Left colon (tissue), 2 donors: ENCODE data around the gene KLK12. TPM values are rescaled to one million over a fixed set of nuclear protein-coding genes. Genes with fewer than 3 reads are reported as not detected.

Source experiments
- ATAC-seq: fragments of 200-7000 bp; cut with Tn5 transposase; one replicate; pipeline ENCODE4 v1.9.1; 2020; ENCODE audit warnings: mild to moderate bottlenecking, moderate library complexity
- DNase-seq, 2 donors: peaks; one replicate each; pipeline ENCODE4 v3.0.0-alpha.2; 2020
- intact Hi-C, 2 donors: fragments of 100-400 bp; cut with DNase I in 1 of 2; cut with micrococcal nuclease in 1 of 2; formaldehyde crosslinking; loops; one replicate each; pipeline versions ENCODE4 v1.11.2 to v1.14.0; 2022; cut with DNase I, micrococcal nuclease
- total RNA-seq, 2 donors: library from RNA; stranded (reverse); fragmentation: NEBNext Ultra II Directional; extraction: Animal tissue kit (Norgen Biotek cat#: 25700); gene quantifications; one replicate each; pipeline ENCODE4 v1.2.1, GENCODE V29; 2021
- donor health status: DM: no; HTN: no; CAD: no.
- donor health status: DM: yes; HTN: yes; CAD: no.

KLK12 gene
- total RNA-seq, 2 donors from 2014 or later = 0.73 to 0.81 TPM

GRCh38 chr19:51020988-51021651 is 13.7 kb downstream of the KLK12 start:
- intact Hi-C loops = no loop called here
- DNase-seq (no peak), ATAC-seq (peak; percentile 53)

- no peak for ATAC-seq
- intact Hi-C loops = no loop called here
Measured at GRCh38 chr19:51019544-51019925, 15.3 kb downstream of the KLK12 start, which contains the start of gene KLK10. Gene KLK10, minus strand, starts transcription at chr19:51019709. Its CDS starts 579 bp downstream, at chr19:51019130.

GRCh38 chr19:51018745-51019543 is 15.9 kb downstream of the KLK12 start:
- ATAC-seq (no peak), DNase-seq (no peak)
- intact Hi-C loops = no loop called here

More at GRCh38 chr19:51019544-51019925, 15.3 kb downstream of the KLK12 start, which contains the start of gene KLK10:
- DNase-seq = no peak

- intact Hi-C loops = no loop called here
- ATAC-seq (peak; percentile 71), DNase-seq (peak in 1 of 2 donors; percentile 56)
Measured at GRCh38 chr19:51016798-51017683, 17.8 kb downstream of the KLK12 start.

GRCh38 chr19:51015691-51016267 is 19.0 kb downstream of the KLK12 start:
- intact Hi-C loops = no loop called here
- ATAC-seq = no peak
- DNase-seq = no peak

GRCh38 chr19:51014242-51014641 is 20.6 kb downstream of the KLK12 start:
- intact Hi-C loops = no loop called here

GRCh38 chr19:51012661-51013190 is 22.1 kb downstream of the KLK12 start:
- ATAC-seq (no peak), DNase-seq (no peak)
- intact Hi-C loops = no loop called here

More at GRCh38 chr19:51014242-51014641, 20.6 kb downstream of the KLK12 start:
- ATAC-seq (no peak), DNase-seq (no peak)

- ATAC-seq = no peak
- intact Hi-C loops = no loop called here
- no peak for DNase-seq
Measured at GRCh38 chr19:51010066-51010795, 24.6 kb downstream of the KLK12 start.

- intact Hi-C loops = no loop called here
- ATAC-seq = no peak
- no peak for DNase-seq
Measured at GRCh38 chr19:51009061-51009891, 25.5 kb downstream of the KLK12 start.

GRCh38 chr19:51007488-51007887 is 27.3 kb downstream of the KLK12 start:
- no peak for DNase-seq
- no peak for ATAC-seq
- intact Hi-C loops = no loop called here

GRCh38 chr19:51006406-51006805 is 28.4 kb downstream of the KLK12 start:
- DNase-seq (no peak), ATAC-seq (no peak)
- intact Hi-C loops = no loop called here

- no peak for DNase-seq
- intact Hi-C loops = no loop called here
- no peak for ATAC-seq
Measured at GRCh38 chr19:51005248-51005647, 29.6 kb downstream of the KLK12 start.

- intact Hi-C loops = no loop called here
- ATAC-seq = no peak
- no peak for DNase-seq
Measured at GRCh38 chr19:51003316-51003715, 31.5 kb downstream of the KLK12 start.

- intact Hi-C loops = no loop called here
- DNase-seq = peak in 1 of 2 donors; percentile 24
- no peak for ATAC-seq
Measured at GRCh38 chr19:51002542-51003311, 32.1 kb downstream of the KLK12 start.

- no peak for DNase-seq
- no peak for ATAC-seq
- intact Hi-C loops = no loop called here
Measured at GRCh38 chr19:51002089-51002532, 32.7 kb downstream of the KLK12 start.

GRCh38 chr19:51001515-51001914 is 33.3 kb downstream of the KLK12 start, which contains the start of gene KLK8:
Gene KLK8, minus strand, starts transcription at chr19:51001604. Its CDS starts 437 bp downstream, at chr19:51001167.
- intact Hi-C loops = no loop called here
- DNase-seq = no peak
- no peak for ATAC-seq
